Endodermal cell (in vitro differentiated cells): Measurements from ENCODE around the gene FOXA1. TPM values are rescaled to one million over a fixed set of nuclear protein-coding genes. Genes with fewer than 3 reads are reported as not detected.

ENCODE experiments used
- DNase-seq: peaks from one replicate; pipeline ENCODE4 v3.0.0-alpha.2; 2017
- H3K27ac ChIP-seq: 2 replicates; pipeline ENCODE4 v1.5.1; 2013; ENCODE audit warnings: mild to moderate bottlenecking, low read depth, low read length, moderate library complexity
- H3K27me3 ChIP-seq: 2 replicates; pipeline ENCODE4 v1.6.1; 2013; ENCODE audit warnings: mild to moderate bottlenecking, low read length, moderate library complexity; ENCODE audit not compliant: insufficient read depth, control insufficient read depth, poor library complexity, severe bottlenecking
- H3K36me3 ChIP-seq: 2 replicates; pipeline ENCODE4 v1.7.0; 2013; ENCODE audit warnings: mild to moderate bottlenecking, low read length, moderate library complexity; ENCODE audit not compliant: control insufficient read depth, insufficient read depth
- H3K4me1 ChIP-seq: one replicate; pipeline ENCODE4 v1.7.0; 2013; ENCODE audit warnings: low read length; ENCODE audit not compliant: control insufficient read depth, insufficient read depth
- H3K4me3 ChIP-seq: 2 replicates; pipeline ENCODE4 v1.5.1; 2013; ENCODE audit warnings: mild to moderate bottlenecking, low read length, moderate library complexity
- H3K9ac ChIP-seq: 2 replicates; pipeline ENCODE4 v1.6.1; 2013; ENCODE audit warnings: mild to moderate bottlenecking, low read length, moderate library complexity; ENCODE audit not compliant: poor library complexity, severe bottlenecking; ENCODE audit errors: extremely low read depth
- H3K9me3 ChIP-seq: 2 replicates; pipeline ENCODE4 v1.6.1; 2013; ENCODE audit warnings: mild to moderate bottlenecking, low read length, moderate library complexity; ENCODE audit not compliant: control insufficient read depth
- H3K27ac Mint-ChIP-seq: 2 replicates; pipeline ENCODE4 v1.8.0; 2020; ENCODE audit warnings: mixed read lengths
- H3K27me3 Mint-ChIP-seq: 2 replicates; pipeline ENCODE4 v1.8.0; 2021; ENCODE audit warnings: mild to moderate bottlenecking, mixed read lengths; ENCODE audit not compliant: insufficient read depth
- H3K36me3 Mint-ChIP-seq: 2 replicates; pipeline ENCODE4 v1.8.0; 2020; ENCODE audit warnings: low read depth, mixed read lengths
- H3K4me1 Mint-ChIP-seq: 2 replicates; pipeline ENCODE4 v1.8.0; 2020; ENCODE audit warnings: mixed read lengths
- H3K4me3 Mint-ChIP-seq: 2 replicates; pipeline ENCODE4 v1.8.0; 2020; ENCODE audit warnings: mild to moderate bottlenecking, moderate library complexity, mixed read lengths
- H3K9me3 Mint-ChIP-seq: 2 replicates; pipeline ENCODE4 v1.8.0; 2020; ENCODE audit warnings: mild to moderate bottlenecking, mixed read lengths
- WGBS, 2 experiments: methylation state at CpG; one replicate each; pipeline versions ENCODE4 v1.1.5 to v1.1.7; 2013; ENCODE audit warnings: missing lambda C conversion rate in 2 of 2, mixed read lengths in 1 of 2; ENCODE audit not compliant: insufficient coverage in 1 of 2, insufficient read length in 1 of 2; 5-methylcytosine and 5-hydroxymethylcytosine counted together
- total RNA-seq, 2 donors: library from RNA; stranded (reverse); fragmentation: NEBNext Ultra II Directional in 1 of 2; extraction: Animal tissue kit (Norgen Biotek cat#: 25700) in 1 of 2; gene quantifications; 2 replicates in 1 of 2; 3 replicates in 1 of 2; pipeline ENCODE4 v1.2.1, GENCODE V29; 2021
- TF ChIP-seq, protein P1 (sequence below): fragments of 200-600 bp; sonication (generic); conservative IDR thresholded peaks from 2 replicates; pipeline ENCODE4 v1.5.0; 2021; ENCODE audit warnings: antibody characterized with exemption, mild to moderate bottlenecking

Gene FOXA1
- total RNA-seq, 2 donors from 2014 or later = 41.2 to 51.4 TPM

DNA sequence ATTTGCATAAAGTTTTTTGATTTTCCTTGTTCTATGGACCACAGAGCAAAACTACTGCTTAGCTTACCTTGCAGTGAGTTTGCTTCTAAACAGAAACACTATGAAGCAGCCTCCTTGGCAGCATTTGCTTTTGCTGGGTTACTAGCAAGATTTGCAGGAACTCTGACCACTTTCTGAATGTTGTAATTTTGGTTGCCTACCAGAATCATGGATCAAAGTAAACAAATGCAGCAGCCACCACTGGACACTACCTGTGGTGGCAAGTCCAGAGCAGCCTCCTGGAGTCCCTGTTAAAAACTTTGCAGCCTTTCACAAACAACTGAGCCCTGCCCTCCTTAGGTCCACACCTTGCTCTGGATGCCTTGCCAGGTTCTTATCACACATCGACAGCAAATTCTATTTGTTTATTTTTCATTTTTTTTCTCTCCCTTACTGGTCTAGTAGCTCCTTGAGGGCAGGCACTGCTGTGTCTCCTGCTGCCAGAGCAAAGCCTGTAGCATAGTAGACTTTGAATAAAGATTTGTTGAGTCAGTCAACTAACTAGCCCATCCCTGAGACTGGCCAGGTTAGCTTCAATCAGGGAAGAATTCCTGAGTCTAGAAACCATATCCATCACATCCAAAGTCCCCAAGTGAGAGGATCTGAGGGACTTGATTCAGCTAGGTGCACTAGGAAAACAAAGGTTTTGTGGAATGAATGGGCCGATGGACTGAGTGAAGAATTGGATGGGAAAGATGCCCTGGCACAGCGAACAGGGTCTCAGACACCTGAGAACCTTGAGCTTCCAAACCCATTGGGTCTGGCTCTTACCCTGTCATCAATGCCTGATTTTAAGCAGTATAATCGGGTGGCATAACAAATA is 6.1 kb upstream of the FOXA1 start:
- no peak overlapping the region for H3K4me3 Mint-ChIP-seq
- Histone ChIP-seq H3K27me3 (peaks cover 100% of the 10 kb centered on the region), H3K9ac (no peak overlapping the region), H3K27ac (no peak overlapping the region), H3K9me3 (no peaks in the 10 kb centered on the region), H3K36me3 (no peaks in the 10 kb centered on the region), H3K4me3 (no peak overlapping the region), H3K4me1 (no peaks in the 10 kb centered on the region)
- no peak for DNase-seq
- H3K27ac Mint-ChIP-seq = no peak overlapping the region
- H3K36me3 Mint-ChIP-seq = no peaks in the 10 kb centered on the region
- WGBS, 2 experiments = 67 to 85% methylated on average over 1 to 4 of the region's 4 CpGs
- TF ChIP-seq, protein P1, sequence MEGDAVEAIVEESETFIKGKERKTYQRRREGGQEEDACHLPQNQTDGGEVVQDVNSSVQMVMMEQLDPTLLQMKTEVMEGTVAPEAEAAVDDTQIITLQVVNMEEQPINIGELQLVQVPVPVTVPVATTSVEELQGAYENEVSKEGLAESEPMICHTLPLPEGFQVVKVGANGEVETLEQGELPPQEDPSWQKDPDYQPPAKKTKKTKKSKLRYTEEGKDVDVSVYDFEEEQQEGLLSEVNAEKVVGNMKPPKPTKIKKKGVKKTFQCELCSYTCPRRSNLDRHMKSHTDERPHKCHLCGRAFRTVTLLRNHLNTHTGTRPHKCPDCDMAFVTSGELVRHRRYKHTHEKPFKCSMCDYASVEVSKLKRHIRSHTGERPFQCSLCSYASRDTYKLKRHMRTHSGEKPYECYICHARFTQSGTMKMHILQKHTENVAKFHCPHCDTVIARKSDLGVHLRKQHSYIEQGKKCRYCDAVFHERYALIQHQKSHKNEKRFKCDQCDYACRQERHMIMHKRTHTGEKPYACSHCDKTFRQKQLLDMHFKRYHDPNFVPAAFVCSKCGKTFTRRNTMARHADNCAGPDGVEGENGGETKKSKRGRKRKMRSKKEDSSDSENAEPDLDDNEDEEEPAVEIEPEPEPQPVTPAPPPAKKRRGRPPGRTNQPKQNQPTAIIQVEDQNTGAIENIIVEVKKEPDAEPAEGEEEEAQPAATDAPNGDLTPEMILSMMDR = no peak
- no peaks in the 10 kb centered on the region for H3K9me3 Mint-ChIP-seq
- peaks cover 100% of the 10 kb centered on the region for H3K27me3 Mint-ChIP-seq
- peaks cover 29% of the 10 kb centered on the region for H3K4me1 Mint-ChIP-seq

DNA sequence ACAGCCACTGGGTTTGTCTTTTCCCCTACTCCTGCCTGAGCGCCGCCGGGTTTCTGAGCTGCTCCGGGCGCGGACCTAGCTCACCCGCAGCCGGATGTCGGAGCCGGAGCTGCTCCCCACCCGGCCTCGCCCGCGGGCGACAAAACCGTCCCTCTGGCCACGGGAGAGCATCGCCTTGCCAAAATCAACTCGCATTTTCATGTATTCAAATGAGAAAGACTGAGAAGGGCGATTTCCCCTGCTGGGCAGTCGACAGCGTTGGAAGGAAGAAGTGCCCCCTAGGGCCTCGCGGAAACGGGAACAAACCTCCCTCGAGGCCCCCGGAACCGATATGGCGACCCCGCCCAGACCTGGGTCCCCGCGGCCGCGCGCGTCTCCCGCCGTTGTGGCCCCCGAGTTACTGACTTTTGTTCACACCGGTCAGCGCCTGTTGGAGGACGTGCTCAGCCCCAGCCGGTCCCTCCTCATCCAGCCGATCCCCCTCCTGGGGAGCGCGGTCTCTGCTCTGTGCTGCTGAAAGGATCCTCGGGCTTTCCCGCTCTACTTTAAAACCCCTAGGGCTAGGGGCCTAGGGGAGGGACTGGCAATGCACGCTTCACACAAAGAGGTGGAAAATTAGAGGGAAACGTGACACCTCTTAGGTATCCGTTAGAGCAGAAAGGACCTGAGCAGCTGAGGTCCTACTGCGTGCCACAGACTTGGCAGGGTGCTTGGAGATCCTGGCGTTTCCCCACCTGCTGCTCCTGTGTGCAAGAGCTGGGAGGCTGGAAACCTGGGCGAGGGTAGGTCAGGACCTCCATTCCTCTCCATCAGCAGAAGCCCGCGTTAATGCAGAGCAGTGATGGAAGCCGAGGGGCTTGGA is 4.7 kb upstream of the FOXA1 start:
- H3K27ac Mint-ChIP-seq = no peak overlapping the region

More for the DNA sequence above, 4.7 kb upstream of the FOXA1 start:
- Histone ChIP-seq H3K27ac (no peak overlapping the region), H3K4me3 (peak overlapping the region; percentile 76), H3K9me3 (no peaks in the 10 kb centered on the region), H3K9ac (no peak overlapping the region), H3K36me3 (no peaks in the 10 kb centered on the region), H3K27me3 (peaks cover 92% of the 10 kb centered on the region), H3K4me1 (no peaks in the 10 kb centered on the region)
- 4 to 5% methylated on average over 15 to 57 of the region's 57 CpGs for WGBS, 2 experiments
- Mint-ChIP-seq H3K36me3 (no peaks in the 10 kb centered on the region), H3K4me1 (peaks cover 29% of the 10 kb centered on the region), H3K27me3 (peaks cover 93% of the 10 kb centered on the region), H3K9me3 (no peaks in the 10 kb centered on the region), H3K4me3 (peak overlapping the region; percentile 69)
- DNase-seq = peak; percentile 76
- TF ChIP-seq, protein P1 = no peak
